Activated naive CD8-positive, alpha-beta T cell (primary cell): ENCODE data around the gene COL7A1.
"Not testable (repeated sequence)": the region's sequence is repeated elsewhere in the genome, so short reads cannot be mapped to it uniquely, and the experiment has no call there.

Experiments
- H3K27ac Mint-ChIP-seq: one replicate; pipeline ENCODE4 v1.8.0; 2021; ENCODE audit warnings: mixed read lengths
- H3K27me3 Mint-ChIP-seq: one replicate; pipeline ENCODE4 v1.8.0; 2021; ENCODE audit warnings: mixed read lengths
- H3K36me3 Mint-ChIP-seq: one replicate; pipeline ENCODE4 v1.8.0; 2021; ENCODE audit warnings: mixed read lengths
- H3K4me1 Mint-ChIP-seq: one replicate; pipeline ENCODE4 v1.8.0; 2021; ENCODE audit warnings: low read depth, mixed read lengths
- H3K4me3 Mint-ChIP-seq: one replicate; pipeline ENCODE4 v1.8.0; 2021; ENCODE audit warnings: mild to moderate bottlenecking, mixed read lengths
- H3K9me3 Mint-ChIP-seq: one replicate; pipeline ENCODE4 v1.8.0; 2021; ENCODE audit warnings: low read depth, mixed read lengths

COL7A1 gene

DNA sequence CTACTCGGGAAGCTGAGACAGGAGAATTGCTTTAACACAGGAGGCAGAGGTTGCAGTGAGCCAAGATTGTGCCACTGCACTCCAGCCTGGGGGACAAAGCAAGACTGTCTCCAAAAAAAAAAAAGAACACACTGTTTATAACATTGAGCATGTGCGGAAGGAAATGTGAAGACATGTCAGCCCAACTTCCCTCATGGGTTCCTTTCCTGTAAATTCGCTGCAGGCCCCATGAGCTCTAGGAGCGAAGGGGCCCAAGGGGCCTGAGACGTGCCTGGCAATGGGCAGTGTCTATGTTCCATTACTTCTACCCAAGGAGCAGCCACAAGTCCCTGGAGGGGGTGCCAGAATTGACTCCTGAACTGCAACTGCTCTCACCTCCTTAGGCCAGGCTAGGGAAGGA, 41.8 kb downstream of the COL7A1 start:
- Mint-ChIP-seq H3K4me1 (peaks cover 17% of the 10 kb centered on the region), H3K4me3 (no peak overlapping the region)

DNA sequence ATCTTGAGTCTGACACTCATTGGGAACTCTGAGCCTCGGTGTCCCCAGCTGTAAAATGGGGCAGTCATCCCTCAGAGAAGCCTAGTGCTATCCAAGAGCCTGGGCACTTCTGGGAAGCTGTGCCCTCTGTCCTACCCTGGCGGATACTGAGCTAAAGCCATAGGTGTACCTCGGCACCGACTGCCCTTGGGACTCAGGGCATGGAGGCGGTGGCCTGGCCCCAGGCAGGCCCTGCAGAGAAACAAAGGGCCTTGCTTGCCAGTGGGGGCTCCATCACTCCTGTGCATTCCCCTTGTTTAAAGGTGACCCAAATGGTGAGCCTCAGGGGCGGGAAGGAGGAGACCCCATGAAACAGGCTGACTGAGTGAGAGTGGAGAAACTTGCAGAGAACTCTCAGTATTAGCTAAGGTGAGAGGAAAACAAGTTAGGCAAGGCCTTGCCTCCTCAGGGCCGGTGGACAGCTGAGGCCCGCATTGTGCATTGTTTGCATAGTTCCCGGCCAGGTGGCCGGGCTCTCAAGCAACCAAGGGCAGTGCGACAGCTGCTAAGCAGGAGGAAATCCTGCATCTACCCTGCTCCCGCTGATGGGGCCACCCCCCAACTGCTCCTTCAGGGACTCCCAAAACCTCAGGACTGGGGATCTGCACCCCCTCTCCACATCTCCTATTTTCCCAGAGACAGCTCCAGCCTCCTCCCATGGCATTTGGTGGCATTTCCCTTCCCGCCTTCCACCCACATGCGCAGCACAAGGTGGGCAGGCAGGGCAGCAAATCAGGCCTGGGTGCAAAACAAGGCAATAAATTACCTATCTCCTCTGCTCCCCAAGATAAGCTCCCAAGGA, 42.8 kb downstream of the COL7A1 start:
- Mint-ChIP-seq H3K4me3 (no peak overlapping the region), H3K36me3 (no peaks in the 10 kb centered on the region), H3K27ac (no peak overlapping the region), H3K9me3 (no peaks in the 10 kb centered on the region), H3K27me3 (no peaks in the 10 kb centered on the region), H3K4me1 (peaks cover 11% of the 10 kb centered on the region)

More for the DNA sequence above, 41.8 kb downstream of the COL7A1 start:
- Mint-ChIP-seq H3K36me3 (no peaks in the 10 kb centered on the region), H3K9me3 (no peaks in the 10 kb centered on the region), H3K27ac (no peak overlapping the region), H3K27me3 (no peaks in the 10 kb centered on the region)

DNA sequence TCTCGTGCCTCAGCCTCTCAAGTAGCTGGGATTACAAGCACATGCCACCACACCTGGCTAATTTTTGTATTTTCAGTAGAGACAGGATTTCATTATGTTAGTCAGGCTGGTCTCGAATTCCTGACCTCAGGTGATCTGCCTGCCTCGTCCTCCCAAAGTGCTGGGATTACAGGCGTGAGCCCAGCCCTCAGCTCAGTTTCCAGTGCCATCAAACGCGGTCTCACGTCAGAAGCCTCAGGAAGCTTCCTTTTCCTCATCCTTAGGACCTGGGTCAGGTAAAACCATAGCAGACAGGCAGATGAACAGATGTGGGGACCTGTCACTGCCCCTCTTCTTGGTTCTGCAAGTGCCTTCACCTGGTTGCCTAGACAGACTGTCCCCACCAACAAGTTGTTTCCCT, 43.5 kb downstream of the COL7A1 start:
- not testable (repeated sequence) for H3K27me3 Mint-ChIP-seq, H3K36me3 Mint-ChIP-seq, H3K9me3 Mint-ChIP-seq, H3K4me1 Mint-ChIP-seq, H3K4me3 Mint-ChIP-seq, H3K27ac Mint-ChIP-seq

DNA sequence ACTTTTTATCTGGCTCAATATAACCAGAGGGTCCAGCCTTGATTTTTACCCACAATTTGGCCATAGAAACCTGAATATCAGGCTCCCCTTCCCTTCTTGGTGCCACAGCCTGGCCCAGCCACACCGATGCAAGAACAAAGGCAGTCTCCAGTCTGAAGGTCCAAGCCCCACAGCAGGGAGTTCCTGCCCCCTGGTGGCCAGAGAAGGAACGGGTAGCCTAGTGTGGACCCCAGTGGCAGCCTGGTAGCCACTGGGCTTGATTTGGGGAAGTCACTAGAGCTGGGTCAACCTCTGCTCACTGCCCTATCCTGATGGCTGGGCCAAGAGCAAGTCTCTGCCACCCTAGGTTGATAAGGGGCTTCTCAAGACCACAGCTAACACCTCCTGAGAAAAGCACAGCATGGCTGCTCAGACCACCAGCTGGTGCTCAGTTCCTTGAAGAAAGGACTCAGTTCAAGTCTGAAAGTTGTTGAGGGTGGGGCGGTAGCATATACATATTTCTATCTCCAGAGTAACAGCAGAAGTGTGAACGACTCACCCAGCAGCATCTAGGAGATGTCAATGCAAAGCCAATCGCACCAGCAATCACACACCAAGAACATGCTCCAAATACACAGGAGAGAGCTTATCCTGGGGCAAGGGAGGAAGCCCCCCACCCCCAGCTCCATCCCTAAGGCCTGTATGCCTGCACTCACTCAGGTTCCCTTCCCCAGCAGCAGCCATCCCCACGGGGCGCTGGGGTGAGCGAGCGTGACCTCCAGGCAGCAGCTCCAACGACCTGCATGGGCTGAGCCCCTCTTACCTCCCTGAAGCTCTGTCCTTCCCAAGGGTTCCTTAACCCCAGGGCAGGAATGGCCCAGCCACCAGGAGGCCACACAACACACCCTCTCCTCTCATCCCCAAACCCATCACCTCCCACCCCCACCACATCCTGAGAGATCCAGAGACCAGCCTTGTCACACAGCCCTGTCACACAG, 46.1 kb downstream of the COL7A1 start:
- no peaks in the 10 kb centered on the region for H3K9me3 Mint-ChIP-seq
- no peaks in the 10 kb centered on the region for H3K36me3 Mint-ChIP-seq
- H3K4me3 Mint-ChIP-seq: no peak overlapping the region
- no peaks in the 10 kb centered on the region for H3K27me3 Mint-ChIP-seq
- H3K4me1 Mint-ChIP-seq: peaks cover 7% of the 10 kb centered on the region
- H3K27ac Mint-ChIP-seq: no peak overlapping the region

DNA sequence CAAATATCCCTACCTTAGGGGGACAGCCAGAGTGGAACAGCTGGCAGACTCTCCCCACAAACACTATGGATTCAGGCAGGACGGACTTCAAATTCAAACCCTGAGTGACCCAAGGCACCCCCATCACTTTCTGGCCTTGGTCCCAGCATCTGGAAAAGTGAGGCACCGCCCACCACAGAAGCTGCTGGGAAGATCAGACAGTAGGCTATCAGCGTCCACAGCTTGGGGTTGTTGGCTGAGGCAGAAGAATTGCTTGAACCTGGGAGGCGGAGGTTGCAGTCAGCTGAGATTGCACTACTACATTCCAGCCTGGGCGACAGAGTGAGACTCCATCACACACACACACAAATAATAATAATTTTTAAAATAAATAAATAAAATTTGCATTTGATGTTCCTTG, 47.0 kb downstream of the COL7A1 start:
- Mint-ChIP-seq H3K27me3 (no peaks in the 10 kb centered on the region), H3K4me1 (peaks cover 7% of the 10 kb centered on the region), H3K4me3 (no peak overlapping the region), H3K9me3 (no peaks in the 10 kb centered on the region), H3K27ac (no peak overlapping the region), H3K36me3 (no peaks in the 10 kb centered on the region)

DNA sequence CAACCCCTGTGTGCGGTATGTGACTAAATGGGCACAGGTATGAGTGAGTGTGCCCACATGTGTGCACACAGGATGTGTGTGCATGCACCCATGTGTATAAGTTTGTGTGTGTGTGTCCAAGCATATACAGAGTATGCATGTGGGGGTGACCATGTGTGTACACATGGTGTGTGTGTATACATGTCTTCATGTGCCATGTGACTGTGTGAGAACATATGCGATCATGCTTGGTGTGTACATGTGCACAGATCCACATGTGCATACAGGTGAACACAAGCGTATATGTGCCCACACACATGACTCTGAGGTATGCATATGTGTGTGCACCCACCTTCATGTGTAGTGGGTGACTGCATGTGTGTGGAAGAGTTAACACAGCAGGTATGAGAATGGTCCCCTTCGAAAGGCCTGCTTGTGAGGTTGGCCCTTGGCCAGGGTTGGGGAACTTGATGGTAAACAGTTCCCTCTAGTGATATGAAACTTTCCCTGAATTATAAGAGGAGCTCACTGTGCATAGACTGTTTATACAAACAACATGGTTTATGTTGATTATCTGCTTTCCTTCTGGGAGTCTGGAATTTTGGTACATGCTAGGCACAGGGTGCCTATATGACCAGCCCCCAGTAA, 48.8 kb downstream of the COL7A1 start:
- Mint-ChIP-seq H3K36me3 (no peaks in the 10 kb centered on the region), H3K27ac (no peak overlapping the region), H3K4me3 (no peak overlapping the region), H3K4me1 (peaks cover 7% of the 10 kb centered on the region), H3K27me3 (no peaks in the 10 kb centered on the region), H3K9me3 (no peaks in the 10 kb centered on the region)

DNA sequence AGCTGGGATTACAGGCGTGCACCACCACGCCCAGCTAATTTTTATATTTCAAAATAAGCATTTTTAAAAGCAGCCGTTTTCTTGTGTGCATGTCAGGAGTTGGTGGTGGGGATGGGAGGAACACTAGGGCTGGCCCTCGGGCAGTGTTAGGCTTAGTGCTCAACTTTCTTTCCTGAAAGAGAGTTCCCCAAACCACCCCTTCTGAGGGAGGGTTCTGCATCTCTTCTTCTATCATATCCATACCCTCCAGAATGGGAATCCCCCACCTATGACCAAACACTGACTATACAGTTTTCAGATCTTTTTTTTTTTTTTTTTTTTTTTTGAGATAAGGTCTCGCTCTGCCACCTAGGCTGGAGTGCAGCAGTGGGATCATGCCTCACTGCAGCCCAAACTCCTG, 51.0 kb downstream of the COL7A1 start:
- Mint-ChIP-seq H3K4me3 (no peak overlapping the region), H3K9me3 (no peaks in the 10 kb centered on the region), H3K4me1 (peaks cover 7% of the 10 kb centered on the region), H3K36me3 (no peaks in the 10 kb centered on the region), H3K27ac (no peak overlapping the region), H3K27me3 (no peaks in the 10 kb centered on the region)

DNA sequence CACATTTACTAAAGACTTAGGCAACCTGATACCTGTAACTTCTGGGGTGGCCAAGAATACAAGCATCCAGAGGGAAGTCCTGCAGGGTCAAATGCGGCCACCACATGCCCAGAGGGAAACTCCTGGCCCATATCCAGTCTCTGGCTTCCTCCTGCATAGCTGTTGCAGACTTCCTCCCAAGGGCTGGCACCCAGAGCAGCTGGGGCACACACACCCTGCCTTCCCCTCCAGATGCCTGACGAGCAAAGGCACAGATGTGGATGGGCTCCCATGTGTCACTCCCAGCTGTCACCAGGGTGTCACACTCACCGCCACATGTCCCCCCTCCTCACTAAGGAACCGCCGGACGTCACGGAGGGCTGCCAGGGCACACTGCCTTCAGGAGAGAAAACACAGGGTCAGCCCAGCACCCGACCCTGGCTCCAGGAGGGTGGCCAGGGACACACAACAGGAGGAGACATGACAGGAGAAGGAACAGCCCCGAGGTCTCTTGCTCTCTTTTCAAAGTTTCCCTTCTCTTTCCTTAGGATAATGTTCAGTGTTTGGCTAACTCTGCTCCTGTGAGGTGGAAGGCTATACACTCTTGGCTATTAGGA, 51.8 kb downstream of the COL7A1 start:
- Mint-ChIP-seq H3K9me3 (no peaks in the 10 kb centered on the region), H3K36me3 (no peaks in the 10 kb centered on the region)

DNA sequence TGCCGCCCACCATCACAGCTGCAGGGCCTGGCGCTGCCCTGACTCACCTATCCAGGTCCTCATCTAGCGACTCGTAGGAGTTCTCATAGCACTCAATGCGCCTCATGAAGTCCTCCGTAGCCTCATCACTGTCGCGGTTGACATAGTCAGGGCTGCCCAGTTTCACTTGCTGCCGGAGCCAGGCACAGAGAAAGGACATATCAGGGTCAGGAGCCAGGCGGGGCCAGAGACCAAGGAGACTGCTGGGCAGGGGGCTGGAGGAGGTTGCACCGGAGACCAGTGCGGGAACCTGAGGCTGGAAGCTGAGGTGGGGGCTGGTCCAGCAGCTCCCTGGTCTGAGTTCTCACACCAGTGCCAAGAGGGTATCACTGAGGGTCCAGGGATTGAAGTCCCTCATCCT, 56.7 kb downstream of the COL7A1 start:
- Mint-ChIP-seq H3K27ac (no peak overlapping the region), H3K36me3 (peaks cover 3% of the 10 kb centered on the region), H3K4me3 (no peak overlapping the region), H3K4me1 (peaks cover 4% of the 10 kb centered on the region), H3K27me3 (no peaks in the 10 kb centered on the region), H3K9me3 (no peaks in the 10 kb centered on the region)

More for the DNA sequence above, 51.8 kb downstream of the COL7A1 start:
- no peaks in the 10 kb centered on the region for H3K27me3 Mint-ChIP-seq
- H3K4me1 Mint-ChIP-seq: peaks cover 3% of the 10 kb centered on the region
- H3K27ac Mint-ChIP-seq: no peak overlapping the region
- no peak overlapping the region for H3K4me3 Mint-ChIP-seq

DNA sequence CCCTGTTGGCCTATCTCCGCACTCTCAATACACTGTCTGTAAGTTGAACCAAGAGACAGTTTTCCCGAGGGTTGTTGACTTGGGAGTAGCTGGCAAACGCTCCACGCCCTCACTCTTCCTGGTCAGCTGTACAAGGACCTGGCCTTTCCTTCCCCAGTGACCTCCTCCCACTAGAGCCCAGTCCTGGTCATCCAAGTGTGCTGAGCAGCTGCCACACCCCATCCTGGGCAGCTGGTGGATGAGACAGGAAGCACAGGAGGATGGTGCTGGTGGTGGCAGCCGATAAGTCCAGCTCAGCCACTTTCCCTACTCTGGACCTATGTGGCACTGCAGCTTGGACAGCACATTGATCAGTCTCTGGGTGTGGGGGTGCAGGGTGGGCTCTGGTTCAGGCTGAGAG, 58.3 kb downstream of the COL7A1 start:
- Mint-ChIP-seq H3K36me3 (peaks cover 5% of the 10 kb centered on the region), H3K27ac (no peak overlapping the region), H3K9me3 (no peaks in the 10 kb centered on the region), H3K4me1 (peaks cover 7% of the 10 kb centered on the region), H3K4me3 (no peak overlapping the region), H3K27me3 (no peaks in the 10 kb centered on the region)

DNA sequence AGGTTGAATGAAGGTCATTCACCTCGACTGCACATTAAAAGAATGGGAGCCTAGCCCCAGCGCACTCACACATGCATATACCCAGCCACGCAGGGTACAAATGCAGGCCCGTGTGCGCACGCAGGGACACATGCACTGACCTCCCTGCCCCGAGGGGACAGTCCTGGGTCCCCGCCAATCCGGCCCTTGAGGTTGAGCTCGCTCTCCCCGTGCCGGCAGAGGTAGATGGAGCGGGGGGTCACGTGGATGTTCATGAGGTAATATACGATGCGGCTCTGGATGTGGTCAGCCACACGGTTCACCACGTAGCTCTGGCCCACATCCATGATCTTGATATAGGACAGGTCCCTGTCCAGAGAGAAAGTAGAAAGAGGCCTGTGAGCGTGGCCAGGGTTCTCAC, 59.0 kb downstream of the COL7A1 start:
- Mint-ChIP-seq H3K36me3 (peaks cover 5% of the 10 kb centered on the region), H3K4me1 (peaks cover 7% of the 10 kb centered on the region), H3K9me3 (no peaks in the 10 kb centered on the region), H3K27ac (no peak overlapping the region), H3K27me3 (no peaks in the 10 kb centered on the region), H3K4me3 (no peak overlapping the region)

DNA sequence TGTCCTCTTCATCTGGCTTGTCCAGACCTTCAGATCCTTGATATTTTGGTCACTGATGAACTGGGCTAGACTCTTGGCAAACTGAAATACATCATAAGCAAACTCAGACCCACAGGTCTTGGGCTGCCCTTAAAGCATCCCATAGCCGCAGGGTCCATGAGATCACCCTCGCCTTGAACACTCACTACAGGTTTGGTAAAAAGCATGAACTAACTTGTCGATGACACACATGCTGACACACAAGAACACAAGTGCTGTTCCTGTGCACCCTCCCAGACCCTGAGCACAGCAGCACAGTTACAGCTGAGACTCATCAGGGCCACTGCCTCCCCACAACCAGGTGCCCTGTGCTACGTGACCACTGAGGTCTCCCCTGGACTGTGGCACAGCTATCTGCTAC, 59.6 kb downstream of the COL7A1 start:
- H3K27ac Mint-ChIP-seq: no peak overlapping the region
- H3K4me1 Mint-ChIP-seq: peaks cover 7% of the 10 kb centered on the region
- no peak overlapping the region for H3K4me3 Mint-ChIP-seq
- H3K27me3 Mint-ChIP-seq: no peaks in the 10 kb centered on the region
- peaks cover 5% of the 10 kb centered on the region for H3K36me3 Mint-ChIP-seq
- no peaks in the 10 kb centered on the region for H3K9me3 Mint-ChIP-seq

DNA sequence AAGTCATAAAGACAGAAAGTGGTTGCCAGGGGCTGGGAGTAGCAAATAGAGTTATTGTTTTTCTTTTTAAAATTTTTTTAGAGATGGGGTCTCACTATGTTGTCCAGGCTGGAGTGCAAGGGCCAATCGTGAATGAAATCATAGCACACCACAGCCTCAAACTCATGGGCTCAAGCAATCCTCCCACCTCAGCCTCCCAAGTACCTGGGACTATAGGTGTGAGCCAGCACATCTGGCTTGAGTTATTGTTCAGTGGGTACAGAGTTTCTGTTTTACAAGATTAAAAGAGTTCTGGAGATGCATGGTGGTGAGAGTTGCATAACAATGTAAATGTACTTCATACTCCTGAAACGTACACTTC, 62.2 kb downstream of the COL7A1 start:
- H3K36me3 Mint-ChIP-seq: peaks cover 5% of the 10 kb centered on the region
- H3K4me1 Mint-ChIP-seq: peaks cover 7% of the 10 kb centered on the region
- no peaks in the 10 kb centered on the region for H3K9me3 Mint-ChIP-seq
- no peak overlapping the region for H3K27ac Mint-ChIP-seq
- H3K4me3 Mint-ChIP-seq: no peak overlapping the region
- no peaks in the 10 kb centered on the region for H3K27me3 Mint-ChIP-seq

DNA sequence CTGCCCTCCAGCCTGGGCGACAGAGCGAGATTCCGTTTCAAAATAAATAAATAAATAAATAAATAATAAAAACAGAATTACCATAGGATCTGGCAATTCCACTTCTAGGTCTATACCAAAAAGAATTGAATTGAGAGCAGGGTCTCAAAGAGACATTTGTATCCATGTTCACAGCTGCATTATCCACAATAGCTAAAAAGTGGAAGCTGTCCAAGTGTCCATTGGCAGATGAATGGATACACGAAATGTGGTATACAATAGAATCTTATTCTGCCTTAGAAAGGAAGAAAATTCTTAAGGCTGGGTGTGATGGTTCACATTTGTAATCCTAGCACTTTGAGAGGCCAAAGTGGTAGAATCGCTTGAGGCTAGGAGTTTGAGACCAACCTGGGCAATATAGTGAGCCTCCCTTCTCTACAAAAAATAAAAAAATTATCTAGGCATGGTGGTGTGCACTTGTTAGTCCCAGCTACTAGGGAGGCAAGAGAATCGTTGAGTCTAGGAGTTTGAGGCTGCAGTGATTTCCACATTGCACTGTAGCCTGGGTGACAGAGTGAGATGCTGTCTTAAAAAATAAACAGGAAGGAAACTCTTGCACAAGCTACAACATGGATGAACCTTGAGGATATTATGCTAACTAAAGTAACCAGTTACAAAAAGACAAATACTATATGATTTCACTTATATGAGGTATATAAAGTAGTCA, 62.7 kb downstream of the COL7A1 start:
- Mint-ChIP-seq H3K4me3 (no peak overlapping the region), H3K9me3 (no peaks in the 10 kb centered on the region), H3K36me3 (peaks cover 5% of the 10 kb centered on the region), H3K27ac (no peak overlapping the region), H3K4me1 (peaks cover 7% of the 10 kb centered on the region), H3K27me3 (no peaks in the 10 kb centered on the region)
